HG03103 (cell line): ENCODE results near the gene IGBP1.
"Not testable (repeated sequence)": the region's sequence is repeated elsewhere in the genome, so short reads cannot be mapped to it uniquely, and the experiment has no call there.

Experiments
- ATAC-seq: cut with Tn5 transposase; IDR thresholded peaks from one replicate; pipeline ENCODE4 v1.9.1; 2021; ENCODE audit warnings: low read depth; ENCODE audit not compliant: unreplicated experiment

IGBP1 gene

DNA sequence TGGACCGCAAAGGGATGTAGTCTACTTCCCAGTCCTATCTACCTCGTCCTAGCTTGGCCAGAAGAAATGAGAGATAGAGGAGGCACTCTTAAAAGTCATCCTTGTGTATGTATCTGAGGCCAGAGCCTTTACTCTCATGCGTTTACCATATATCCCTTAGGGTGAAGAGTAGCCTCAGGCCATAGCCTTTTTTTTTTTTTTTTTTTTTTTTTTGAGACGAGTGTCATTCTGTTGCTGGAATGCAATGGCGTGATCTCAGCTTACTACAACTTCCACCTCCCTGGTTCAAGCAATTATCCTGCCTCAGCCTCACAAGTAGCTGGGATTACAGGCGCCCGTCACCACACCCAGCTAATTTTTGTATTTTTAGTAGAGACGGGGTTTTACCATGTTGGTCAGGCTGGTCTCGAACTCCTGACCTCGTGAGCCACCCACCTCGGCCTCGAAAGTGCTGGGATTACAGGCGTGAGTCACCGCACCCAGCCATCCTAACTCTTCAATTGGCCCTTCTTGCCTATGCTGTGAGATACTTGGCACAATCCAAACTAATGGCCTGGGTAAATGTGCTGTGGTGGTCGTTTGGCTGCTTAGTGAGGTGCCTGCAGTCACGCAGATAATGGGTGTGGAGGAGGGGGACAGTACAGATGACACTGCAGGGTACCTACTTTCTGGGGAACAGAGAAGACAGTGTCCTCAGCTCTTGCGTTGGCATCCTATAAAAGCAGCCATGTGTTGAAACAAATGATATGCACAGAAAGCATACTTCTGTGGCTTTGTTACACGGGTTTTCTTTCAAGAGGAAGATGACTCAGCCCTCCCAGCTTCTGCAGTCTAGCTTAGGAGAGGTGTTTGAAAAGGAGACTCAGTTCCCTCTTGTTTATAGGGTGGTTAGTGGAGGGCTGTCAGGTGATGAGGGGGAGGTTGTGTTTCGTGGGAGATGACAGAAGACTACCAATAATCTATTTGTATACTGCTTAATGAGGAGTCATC lies 33.6 kb downstream of the IGBP1 start:
- no peak for ATAC-seq

- no peak for ATAC-seq
These were observed 35.3 kb downstream of the IGBP1 start for GRCh38 chrX:70168238-70169188.

DNA sequence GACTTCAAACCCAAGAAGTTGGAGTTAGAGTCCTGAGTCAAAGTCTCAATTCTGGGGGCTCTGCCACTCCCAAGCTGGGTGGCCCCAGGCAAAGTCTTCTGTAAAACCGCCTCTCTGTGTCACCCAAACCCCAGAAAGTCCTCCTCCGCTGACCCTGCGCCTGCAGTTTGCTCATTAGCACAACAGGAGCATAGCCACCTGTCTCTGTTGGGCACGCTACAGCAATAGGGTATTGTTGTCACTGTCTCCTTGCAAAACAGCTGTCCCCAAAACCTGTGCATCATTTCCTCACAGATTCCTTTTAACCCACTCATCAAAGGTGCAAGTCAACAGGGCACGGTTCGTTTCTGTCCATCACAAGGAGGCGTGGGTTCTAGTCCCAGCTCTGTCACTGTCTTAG lies 36.0 kb downstream of the IGBP1 start:
- ATAC-seq, result no peak

- no peak for ATAC-seq
These were observed 38.4 kb downstream of the IGBP1 start for GRCh38 chrX:70171624-70172023.

- ATAC-seq, result no peak
These were observed 39.0 kb downstream of the IGBP1 start for GRCh38 chrX:70172221-70172620.

DNA sequence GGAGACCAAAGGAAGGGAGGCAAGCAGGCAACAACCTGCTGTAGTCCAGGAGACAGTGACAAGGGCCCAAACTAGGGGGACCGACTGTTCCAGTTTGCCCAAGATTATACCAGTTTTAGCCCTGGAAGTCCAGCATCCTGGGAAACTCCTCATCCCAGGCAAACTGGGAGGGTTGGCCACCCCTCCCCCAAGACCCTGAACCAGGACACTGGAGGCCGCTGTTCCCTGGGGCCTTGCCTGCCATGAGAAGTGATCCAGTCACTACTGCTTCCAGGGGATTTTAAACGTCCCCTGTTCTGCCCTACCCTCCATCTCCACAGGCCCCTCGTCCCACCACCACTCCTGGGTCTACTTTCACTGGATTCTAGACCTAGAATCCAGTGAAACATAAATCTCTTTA lies 39.7 kb downstream of the IGBP1 start:
- ATAC-seq, result no peak

DNA sequence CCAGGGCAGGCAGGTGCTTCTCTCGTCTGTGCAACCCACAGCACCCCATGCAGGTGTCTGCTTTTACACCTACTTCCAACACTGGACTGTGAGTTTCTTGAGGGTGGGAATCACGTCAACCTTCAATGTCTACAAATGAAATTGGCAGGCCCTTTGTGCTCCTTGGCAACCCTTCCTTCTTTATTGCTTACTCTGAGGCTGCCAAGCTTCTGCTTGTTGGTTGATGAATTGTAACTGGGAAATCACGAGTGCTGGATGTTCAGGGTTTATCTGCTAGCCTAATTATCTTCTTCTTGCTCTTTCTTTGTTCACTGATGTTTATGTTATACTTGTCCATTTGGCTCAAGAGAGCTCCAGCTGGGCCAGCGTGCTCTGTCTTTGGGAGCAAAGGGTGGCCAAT lies 41.5 kb downstream of the IGBP1 start:
- no peak for ATAC-seq

DNA sequence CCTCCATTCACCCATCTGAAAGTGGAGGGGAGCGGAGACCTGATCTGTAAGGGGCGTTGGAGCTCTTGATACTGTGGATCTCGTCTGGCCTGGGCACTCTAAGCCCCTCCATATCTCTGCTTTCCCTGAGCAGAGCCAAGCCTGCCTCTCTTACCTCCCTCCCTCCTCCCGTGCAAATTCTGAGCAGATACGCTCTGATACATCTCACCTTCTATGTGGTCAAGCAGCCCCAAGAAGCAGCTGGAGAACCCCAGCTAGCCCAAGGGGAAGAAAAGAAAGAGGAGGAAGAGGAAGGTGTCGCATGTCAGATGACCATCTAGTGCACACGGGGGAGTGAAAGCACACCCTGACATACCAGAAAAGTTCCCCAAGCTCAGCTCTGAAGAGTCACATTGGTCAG lies 42.1 kb downstream of the IGBP1 start:
- ATAC-seq, result no peak

GRCh38 chrX:70176938-70177533 lies 43.8 kb downstream of the IGBP1 start, which contains the start of gene DGAT2L6:
Gene DGAT2L6, plus strand, starts transcription at chrX:70177483. Its CDS starts 100 bp downstream, at chrX:70177583.
- ATAC-seq, result no peak

DNA sequence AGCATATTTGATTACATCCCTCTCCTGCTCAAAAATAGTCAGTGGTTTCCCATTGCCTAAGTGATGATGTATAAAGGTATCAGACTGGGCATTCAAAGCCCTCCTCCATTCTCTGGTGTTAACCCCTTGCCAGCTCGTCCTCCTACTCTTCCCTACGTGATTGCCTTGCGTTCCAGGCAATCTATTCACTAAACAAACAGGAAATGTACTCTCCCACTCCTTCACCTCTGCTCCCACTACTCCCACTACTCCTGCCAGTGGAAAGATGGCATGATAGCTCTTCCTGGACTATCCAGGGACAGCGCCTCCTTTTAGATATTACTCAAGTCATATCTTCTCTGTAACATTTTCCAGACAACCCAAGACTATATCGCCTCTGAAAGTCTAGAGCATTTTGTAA lies 49.8 kb downstream of the IGBP1 start:
- no peak for ATAC-seq

GRCh38 chrX:70190225-70190624 lies 57.0 kb downstream of the IGBP1 start:
- no peak for ATAC-seq

GRCh38 chrX:70196961-70197720 lies 63.9 kb downstream of the IGBP1 start:
- no peak for ATAC-seq

GRCh38 chrX:70201732-70202131 lies 68.5 kb downstream of the IGBP1 start:
- no peak for ATAC-seq

DNA sequence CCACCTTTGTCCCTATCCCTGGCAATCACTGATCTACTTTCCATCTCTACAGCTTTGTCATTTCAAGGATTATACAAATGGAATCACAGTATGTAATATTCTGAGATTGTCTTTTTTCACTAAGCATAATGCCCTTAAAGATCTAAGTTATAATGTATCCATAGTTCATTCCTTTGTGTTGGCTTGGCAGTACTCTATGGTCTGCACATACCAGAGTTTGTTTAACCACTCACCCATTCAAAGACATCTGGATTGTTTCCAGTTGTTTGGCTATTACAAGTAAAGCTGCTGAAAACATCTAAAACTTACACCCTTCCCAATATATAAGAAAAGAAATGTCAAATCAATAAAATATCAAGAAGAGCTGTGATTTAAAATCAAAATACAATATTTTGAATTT lies 75.2 kb downstream of the IGBP1 start:
- no peak for ATAC-seq

- ATAC-seq, result not testable (repeated sequence)
These were observed 76.3 kb downstream of the IGBP1 start for GRCh38 chrX:70209570-70209969.
